Purkinje cell (primary cell): ENCODE measurements around the gene OCEL1. TPM values are rescaled to one million over a fixed set of nuclear protein-coding genes. Genes with fewer than 3 reads are reported as not detected.

ENCODE experiments used
- polyA plus RNA-seq: library from polyadenylated mRNA; unstranded; fragments of >200 nt; fragmentation: Nextera tagmentation; gene quantifications from 2 replicates; pipeline ENCODE4 v1.2.1, GENCODE V29; 2014

Gene OCEL1
- 17.9 and 18.2 TPM in 2 replicates for polyA plus RNA-seq

DNA sequence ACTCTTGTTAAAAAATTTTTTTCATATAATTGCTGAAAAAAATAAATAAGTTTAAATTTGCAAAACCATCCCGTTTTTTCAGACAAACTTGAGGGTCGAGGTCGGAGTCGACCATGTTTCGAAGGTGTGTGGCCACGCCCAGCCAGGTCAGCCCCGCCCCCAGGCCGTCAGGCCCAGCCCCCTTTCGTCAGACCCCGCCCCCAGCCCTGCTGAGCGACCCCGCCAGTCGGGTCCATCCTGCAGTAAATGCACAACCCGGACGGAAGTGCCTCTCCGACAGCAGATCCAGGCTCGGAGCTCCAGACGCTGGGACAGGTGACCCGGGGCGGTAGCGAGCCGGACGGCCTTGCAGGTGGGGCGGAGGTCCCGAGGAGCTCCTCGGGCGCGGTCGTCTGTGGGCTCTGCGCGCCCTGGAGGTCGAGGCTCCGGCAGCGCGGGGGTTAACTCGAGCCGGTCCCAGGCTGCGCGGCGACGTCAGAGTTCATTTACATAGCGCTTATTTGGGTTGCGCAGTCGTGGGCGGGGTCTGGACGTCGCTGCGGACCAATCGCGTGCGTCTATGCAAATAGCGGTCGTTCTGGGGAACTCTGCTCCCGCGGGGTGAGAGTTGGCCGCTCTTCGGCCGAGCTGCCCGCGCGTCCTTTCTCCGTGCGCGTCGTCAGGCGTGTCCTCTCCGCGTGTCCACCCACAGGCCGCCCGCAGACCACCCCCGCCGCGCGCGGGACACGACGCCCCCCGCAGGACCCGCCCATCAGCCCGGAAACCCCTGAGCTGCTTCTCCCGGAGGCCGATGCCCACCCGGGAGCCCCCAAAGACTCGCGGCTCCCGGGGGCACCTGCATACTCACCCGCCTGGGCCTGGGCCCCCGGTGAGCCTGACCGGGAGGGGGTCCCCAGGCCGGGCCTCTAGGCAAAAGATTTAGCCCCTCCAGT lies at the start of gene OCEL1:
TSS of gene OCEL1 (plus strand) at position 225 of the 932 bp plus-strand sequence. CDS start at position 247, 22 bp downstream.

GRCh38 chr19:17215127-17215971 lies 10.7 kb upstream of the OCEL1 start, which contains the start of gene USE1:
Gene USE1 (plus strand): TSS chr19:17215357. CDS start chr19:17215406, 49 bp downstream.

DNA sequence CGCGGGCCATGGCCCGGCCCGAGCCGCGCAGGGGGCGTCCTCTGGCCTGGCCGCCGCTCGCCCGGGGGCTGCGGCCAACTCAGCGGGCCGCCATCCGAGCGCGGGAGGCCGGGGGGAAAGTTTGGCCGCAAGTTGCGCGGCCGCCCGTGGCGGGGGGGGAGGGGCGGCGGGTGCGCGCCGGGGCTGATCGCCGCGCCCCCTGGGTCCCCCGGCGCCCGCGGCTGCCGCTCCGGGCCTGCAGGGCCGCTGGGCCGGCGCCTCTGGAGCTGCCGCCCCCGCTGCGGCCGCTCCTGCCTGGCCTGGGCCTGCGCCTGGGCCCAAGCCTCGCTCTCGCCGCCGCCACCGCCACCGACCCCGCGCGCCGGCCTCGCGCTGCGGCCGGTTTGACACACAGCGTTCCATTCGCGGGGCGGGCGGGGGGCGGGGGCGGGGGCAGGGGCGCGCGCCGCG lies 19.5 kb downstream of the OCEL1 start, which contains the start of gene NR2F6:
TSS of gene NR2F6 (minus strand) at position 385 of the 450 bp plus-strand sequence. CDS start 699 bp downstream, outside the sequence.

DNA sequence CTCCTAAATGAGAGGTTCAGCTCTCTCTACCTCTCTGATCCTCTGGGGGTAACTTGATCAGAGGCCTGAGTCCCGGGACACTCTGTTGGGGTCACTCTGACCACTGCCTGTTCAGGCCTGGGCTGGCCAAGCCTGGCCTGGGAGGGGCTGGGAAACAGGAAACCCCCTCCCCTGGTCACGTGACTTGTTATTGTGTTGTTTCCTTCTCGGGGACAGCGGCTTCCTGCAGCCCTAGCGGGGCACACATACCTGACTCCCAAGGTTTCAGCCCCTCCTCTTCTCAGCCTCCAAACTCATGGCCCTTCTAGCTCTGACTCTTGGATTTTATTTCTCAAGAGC lies 38.6 kb downstream of the OCEL1 start, which contains the start of gene USHBP1:
TSS of gene USHBP1 (minus strand) at position 105 of the 339 bp plus-strand sequence. CDS start 446 bp downstream, outside the sequence.

DNA sequence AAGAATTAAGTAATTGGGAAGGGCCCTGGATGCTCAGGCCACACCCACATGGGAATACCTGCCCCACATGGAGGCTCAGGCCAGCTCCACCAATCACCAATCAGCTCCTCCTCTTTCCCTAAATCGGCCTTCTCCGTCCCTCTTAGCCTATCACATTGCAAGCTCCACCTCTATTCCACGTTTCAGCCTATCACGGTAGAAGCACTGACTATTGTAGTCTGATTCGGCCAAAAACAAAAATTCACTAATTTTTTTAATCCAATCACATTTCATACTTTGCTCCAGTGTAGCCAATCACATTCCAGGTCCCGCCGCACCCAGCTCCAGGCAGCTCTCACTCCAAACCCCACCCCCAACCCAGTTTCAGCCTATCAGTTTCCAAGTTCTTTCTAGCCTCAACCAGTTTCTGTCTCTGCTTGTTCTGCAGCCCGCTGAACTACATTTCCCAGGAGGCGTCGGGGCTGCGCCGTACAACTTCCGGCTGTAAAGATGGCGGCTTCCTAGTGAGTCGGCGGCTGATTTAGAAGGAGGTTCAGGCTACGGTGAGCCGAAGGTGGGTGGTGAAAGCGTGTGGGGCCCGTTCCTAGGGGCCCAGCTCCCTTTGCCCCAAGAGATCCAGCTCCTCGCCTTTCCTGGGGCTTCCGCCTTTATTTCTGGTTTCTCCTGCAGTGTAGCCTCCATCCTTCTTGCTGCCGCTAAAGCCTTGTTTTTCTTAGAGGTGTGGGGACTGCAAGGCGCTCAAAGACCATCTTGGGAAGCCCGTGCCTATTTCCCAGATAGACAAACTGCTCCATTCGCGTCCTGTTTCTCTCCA lies 41.2 kb downstream of the OCEL1 start, which contains the start of gene BABAM1:
TSS of gene BABAM1 (plus strand) at position 469 of the 814 bp plus-strand sequence. CDS start 1,364 bp downstream, outside the sequence.

Other genes with a start within 250 kb of the OCEL1 start
- gene CPAMD8, start 199.4 kb upstream of the OCEL1 start, polyA plus RNA-seq: not detected in 2 replicates
- 0.48 and 5.1 TPM in 2 replicates for gene HAUS8, start 150.8 kb upstream of the OCEL1 start, polyA plus RNA-seq
- 0.85 and 4.5 TPM in 2 replicates for gene MYO9B, start 150.4 kb upstream of the OCEL1 start, polyA plus RNA-seq
- 43.9 and 51.1 TPM in 2 replicates for gene USE1, start 10.9 kb upstream of the OCEL1 start, polyA plus RNA-seq
- 2.4 and 6.3 TPM in 2 replicates for gene NR2F6, start 19.7 kb downstream of the OCEL1 start, polyA plus RNA-seq
- not detected in 2 replicates for gene USHBP1, start 38.5 kb downstream of the OCEL1 start, polyA plus RNA-seq
- gene BABAM1, start 41.2 kb downstream of the OCEL1 start, polyA plus RNA-seq: 45.2 and 64.5 TPM in 2 replicates
- 0.28 TPM in 1 of 2 replicates, not detected in the other for gene ANKLE1, start 55.7 kb downstream of the OCEL1 start, polyA plus RNA-seq
- 0.71 and 2.5 TPM in 2 replicates for gene ABHD8, start 77.2 kb downstream of the OCEL1 start, polyA plus RNA-seq
- 58.3 and 88.7 TPM in 2 replicates for gene MRPL34, start 79.6 kb downstream of the OCEL1 start, polyA plus RNA-seq
- gene DDA1, start 83.3 kb downstream of the OCEL1 start, polyA plus RNA-seq: 5.3 and 14.2 TPM in 2 replicates
- 1.2 and 2.9 TPM in 2 replicates for gene ANO8, start 108.6 kb downstream of the OCEL1 start, polyA plus RNA-seq
- gene GTPBP3, start 111.3 kb downstream of the OCEL1 start, polyA plus RNA-seq: 0.87 and 6.8 TPM in 2 replicates
- not detected in 2 replicates for gene PLVAP, start 151.1 kb downstream of the OCEL1 start, polyA plus RNA-seq
- not detected in 2 replicates for gene CCDC194, start 168.0 kb downstream of the OCEL1 start, polyA plus RNA-seq
- gene BST2, start 179.4 kb downstream of the OCEL1 start, polyA plus RNA-seq: not detected in 2 replicates
- 1.2 and 4.1 TPM in 2 replicates for gene MVB12A, start 193.8 kb downstream of the OCEL1 start, polyA plus RNA-seq
- gene TMEM221, start 222.4 kb downstream of the OCEL1 start, polyA plus RNA-seq: not detected in 2 replicates
- not detected in 2 replicates for gene NXNL1, start 234.7 kb downstream of the OCEL1 start, polyA plus RNA-seq
- gene SLC27A1, start 244.3 kb downstream of the OCEL1 start, polyA plus RNA-seq: 1.5 and 2.3 TPM in 2 replicates